ENCODE measurements around the gene HSPA4. TPM values are rescaled to one million over a fixed set of nuclear protein-coding genes. Genes with fewer than 3 reads are reported as not detected.

HSPA4 gene
- total RNA-seq, result 95.9 and 114 TPM in 2 replicates

DNA sequence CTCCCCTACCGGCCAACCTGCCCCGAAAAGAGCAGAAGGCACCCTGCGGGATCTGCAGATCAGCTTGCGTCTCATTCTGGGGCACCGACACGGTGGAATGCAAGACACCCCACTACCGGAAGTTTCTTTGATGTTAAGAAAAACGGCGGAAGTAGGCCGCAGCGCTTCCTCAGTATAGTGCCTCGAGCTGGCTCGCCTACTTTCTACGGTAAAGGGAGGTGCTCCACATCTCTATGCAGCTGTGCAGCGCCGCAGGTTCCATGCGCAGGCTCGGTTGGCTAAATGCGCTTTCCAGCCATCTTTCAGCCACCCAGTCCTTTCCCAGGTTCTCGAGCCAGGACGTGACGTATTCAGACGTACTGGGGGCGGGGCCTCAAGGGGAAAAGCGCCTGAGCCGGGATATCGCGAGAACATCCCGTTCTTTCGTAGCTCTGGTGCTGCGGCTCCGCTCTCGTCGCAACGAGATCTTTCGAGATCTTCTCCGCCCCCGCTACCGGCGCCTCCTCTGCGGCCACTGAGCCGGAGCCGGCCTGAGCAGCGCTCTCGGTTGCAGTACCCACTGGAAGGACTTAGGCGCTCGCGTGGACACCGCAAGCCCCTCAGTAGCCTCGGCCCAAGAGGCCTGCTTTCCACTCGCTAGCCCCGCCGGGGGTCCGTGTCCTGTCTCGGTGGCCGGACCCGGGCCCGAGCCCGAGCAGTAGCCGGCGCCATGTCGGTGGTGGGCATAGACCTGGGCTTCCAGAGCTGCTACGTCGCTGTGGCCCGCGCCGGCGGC lies at the start of gene HSPA4:
TSS of gene HSPA4 (plus strand) at position 472 of the 775 bp plus-strand sequence. CDS start at position 710, 238 bp downstream.

DNA sequence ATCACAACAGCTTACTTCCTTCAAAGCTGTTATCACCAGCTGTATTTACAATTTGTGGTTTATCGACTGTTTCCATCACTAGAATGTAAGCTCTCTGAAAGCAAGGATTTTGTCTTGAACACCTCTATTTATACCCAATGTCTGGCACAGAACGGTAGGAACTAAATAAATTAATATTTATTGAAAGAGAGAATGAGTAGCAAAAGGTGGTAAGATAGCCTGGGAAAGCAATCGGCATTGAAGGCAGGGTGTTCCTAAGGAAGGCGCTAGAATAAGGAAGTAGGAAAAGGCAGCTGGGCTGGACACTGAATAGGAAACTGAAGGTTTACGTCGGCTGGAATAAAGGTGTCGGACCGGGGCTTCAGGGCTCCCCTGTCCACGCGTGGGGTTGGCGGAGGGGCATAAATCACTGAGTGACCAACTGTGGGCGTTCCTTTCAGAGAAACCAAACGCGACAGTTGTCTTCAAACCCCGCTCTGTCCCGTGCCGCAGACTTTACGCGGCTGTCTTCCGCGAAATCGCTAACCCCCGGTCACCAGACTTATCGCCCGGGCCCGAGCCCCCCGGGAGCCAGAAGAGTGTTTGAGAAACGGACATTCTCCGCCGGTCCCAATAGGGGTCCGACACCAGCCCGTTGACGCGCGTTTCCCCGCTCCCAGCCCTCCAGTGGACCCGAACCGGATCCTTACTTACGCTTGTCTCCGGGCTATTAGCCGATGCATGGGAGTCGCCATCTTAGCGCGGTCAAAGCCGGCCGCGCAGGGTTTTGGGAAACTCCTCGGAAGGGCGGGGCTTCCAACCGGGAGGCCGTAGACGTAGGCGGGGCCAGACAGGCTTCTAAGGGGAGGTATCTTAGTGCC lies 25.8 kb upstream of the HSPA4 start, which contains the start of gene ZCCHC10:
TSS of gene ZCCHC10 (minus strand) at position 746 of the 860 bp plus-strand sequence. CDS start at position 734, 12 bp downstream.

Other genes starting within 250 kb of the HSPA4 start
- not detected in 2 replicates for gene SOWAHA, start 238.7 kb upstream of the HSPA4 start, total RNA-seq
- gene SHROOM1, start 221.4 kb upstream of the HSPA4 start, total RNA-seq, result 2.5 and 2.6 TPM in 2 replicates
- gene GDF9, start 185.5 kb upstream of the HSPA4 start, total RNA-seq, result 0.09 and 0.28 TPM in 2 replicates
- 147 and 188 TPM in 2 replicates for gene UQCRQ, start 185.4 kb upstream of the HSPA4 start, total RNA-seq
- gene LEAP2, start 178.3 kb upstream of the HSPA4 start, total RNA-seq, result 0.14 and 0.37 TPM in 2 replicates
- gene AFF4, start 88.4 kb upstream of the HSPA4 start, total RNA-seq, result 27.7 and 30.8 TPM in 2 replicates
- gene ZCCHC10, start 25.5 kb upstream of the HSPA4 start, total RNA-seq, result 8.1 and 9.2 TPM in 2 replicates